Cortex of kidney (tissue), 1 donor: ENCODE results near the gene MLXIPL.
"Not testable (repeated sequence)": the region's sequence is repeated elsewhere in the genome, so short reads cannot be mapped to it uniquely, and the experiment has no call there.

Experiments used
- DNase-seq: peaks from one replicate; lab custom pipeline; 2025; lab: John Stamatoyannopoulos, UW

MLXIPL gene

GRCh38 chr7:73623798-73624668, at the start of gene MLXIPL:
Gene MLXIPL, minus strand, starts transcription at chr7:73624522. Its CDS starts 30 bp downstream, at chr7:73624492.
- DNase-seq: no peak

- no peak for DNase-seq
Measured at GRCh38 chr7:73671857-73672445, 47.6 kb upstream of the MLXIPL start.

GRCh38 chr7:73671322-73671661, 47.0 kb upstream of the MLXIPL start:
- DNase-seq: no peak

GRCh38 chr7:73669858-73670385, 45.6 kb upstream of the MLXIPL start:
- DNase-seq: no peak

GRCh38 chr7:73669288-73669701, 45.0 kb upstream of the MLXIPL start:
- no peak for DNase-seq

GRCh38 chr7:73668886-73669230, 44.5 kb upstream of the MLXIPL start:
- DNase-seq: no peak

- DNase-seq: no peak
Measured at GRCh38 chr7:73668103-73668885, 44.0 kb upstream of the MLXIPL start.

GRCh38 chr7:73667344-73668102, 43.2 kb upstream of the MLXIPL start, which contains the start of gene VPS37D:
Gene VPS37D, plus strand, starts transcription at chr7:73667831. Its CDS starts 128 bp downstream, at chr7:73667959.
- DNase-seq: no peak

- no peak for DNase-seq
Measured at GRCh38 chr7:73663033-73663432, 38.7 kb upstream of the MLXIPL start.

- not testable (repeated sequence) for DNase-seq
Measured at GRCh38 chr7:73660594-73660993, 36.3 kb upstream of the MLXIPL start.

- no peak for DNase-seq
Measured at GRCh38 chr7:73659983-73660382, 35.7 kb upstream of the MLXIPL start.

GRCh38 chr7:73655309-73655708, 31.0 kb upstream of the MLXIPL start:
- DNase-seq: not testable (repeated sequence)

GRCh38 chr7:73652541-73652949, 28.2 kb upstream of the MLXIPL start:
- no peak for DNase-seq

GRCh38 chr7:73650524-73650923, 26.2 kb upstream of the MLXIPL start:
- DNase-seq: no peak

- no peak for DNase-seq
Measured at GRCh38 chr7:73649576-73649975, 25.3 kb upstream of the MLXIPL start.

GRCh38 chr7:73648593-73649332, 24.4 kb upstream of the MLXIPL start:
- DNase-seq: no peak

- no peak for DNase-seq
Measured at GRCh38 chr7:73647725-73648592, 23.6 kb upstream of the MLXIPL start.

- DNase-seq: no peak
Measured at GRCh38 chr7:73646785-73647724, 22.7 kb upstream of the MLXIPL start.

- no peak for DNase-seq
Measured at GRCh38 chr7:73645643-73646174, 21.4 kb upstream of the MLXIPL start.
